Activated naive CD8-positive, alpha-beta T cell treated with anti-CD3 and anti-CD28 coated beads, Interleukin-2, amount 50 U/mL, for 16 hours (primary cell): ENCODE results near the gene MYBPC2.
"Not testable (repeated sequence)": the region's sequence is repeated elsewhere in the genome, so short reads cannot be mapped to it uniquely, and the experiment has no call there.

Experiments
- DNase-seq: peaks from one replicate; pipeline ENCODE4 v3.0.0-alpha.2; 2020; ENCODE audit warnings: low read depth, low spot score

The MYBPC2 gene

DNA sequence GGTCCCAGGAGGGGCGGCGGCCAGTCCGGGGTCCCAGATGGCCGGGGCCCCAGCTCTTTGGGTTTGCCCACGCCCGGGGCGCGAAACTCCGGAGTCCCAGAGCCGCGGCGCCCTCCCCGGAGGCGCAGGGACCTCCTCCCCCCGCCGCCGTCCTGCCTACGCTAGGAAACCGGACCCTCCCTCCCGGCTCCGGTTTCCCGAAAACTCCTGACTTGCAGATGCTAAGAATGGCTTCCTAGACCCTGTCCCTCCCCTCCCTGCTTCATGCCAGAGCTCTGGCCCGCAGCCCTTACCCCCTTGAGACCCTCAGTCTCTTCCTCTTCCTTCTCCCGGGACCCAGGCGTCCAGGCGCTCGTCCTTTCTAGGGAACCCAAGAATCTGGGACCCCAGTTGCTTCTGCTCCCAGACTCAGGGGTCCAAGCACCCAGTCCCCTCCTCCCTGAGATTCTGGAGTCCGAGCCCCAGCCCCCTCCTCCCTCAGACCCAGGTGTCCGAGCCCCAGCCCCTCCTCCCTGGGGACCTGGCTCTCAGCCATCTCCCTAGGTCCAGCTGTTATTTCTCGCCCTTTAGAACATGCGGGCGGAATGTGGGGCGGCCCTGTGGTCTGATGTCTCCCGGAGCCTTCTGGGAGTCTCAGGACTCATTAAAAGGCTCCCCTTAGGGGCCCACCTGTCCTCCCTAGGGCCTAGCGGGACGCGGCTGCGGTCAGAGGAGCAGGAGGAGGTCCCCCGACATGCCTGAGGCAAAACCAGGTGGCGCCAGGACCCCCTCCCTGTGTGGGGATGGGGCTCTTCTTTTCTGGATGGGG, at the start of gene MYBPC2:
MYBPC2 (plus strand) TSS at position 672 of the 808 bp plus-strand sequence; CDS start at position 734, 62 bp downstream.
- no peak for DNase-seq

DNA sequence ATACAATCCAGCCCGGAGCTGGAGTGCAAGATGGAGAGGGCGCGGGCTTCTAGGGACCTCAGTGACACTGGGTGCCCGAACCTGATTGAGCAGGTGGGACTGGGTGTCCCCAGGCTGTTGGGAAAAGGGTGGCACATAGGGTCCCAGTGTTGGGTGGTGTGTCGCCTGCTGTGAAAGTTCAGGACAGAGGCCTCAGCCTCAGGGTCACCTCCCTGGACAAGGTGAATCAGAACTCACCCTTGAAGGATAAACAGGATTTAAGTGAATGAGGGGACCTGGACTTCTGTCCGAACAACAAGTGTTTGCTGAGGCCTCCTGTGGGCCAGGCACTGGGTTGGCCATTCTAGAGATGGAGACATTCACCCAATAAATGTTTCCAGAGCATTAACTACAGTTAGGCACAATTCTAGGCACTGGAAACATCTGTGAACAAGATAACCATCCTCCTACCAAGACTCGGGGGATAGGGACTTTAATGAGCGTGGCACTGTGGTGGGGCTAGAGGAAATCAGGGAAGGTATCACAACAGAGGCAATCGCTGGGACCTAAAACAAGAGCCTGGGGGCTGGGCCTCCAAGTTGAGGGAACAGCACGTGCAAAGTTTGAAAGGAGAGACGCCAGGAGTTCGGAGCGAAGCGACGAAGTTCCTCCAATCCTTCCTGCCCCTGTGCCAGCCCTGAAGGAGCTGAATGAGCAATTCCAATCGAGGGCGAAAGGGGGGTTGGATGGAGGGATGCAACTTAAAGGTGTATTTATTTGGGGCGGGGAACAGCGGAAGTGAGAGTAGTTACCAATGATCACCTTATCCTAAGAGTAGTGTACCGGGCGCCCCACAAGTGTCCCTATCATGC, 49.5 kb upstream of the MYBPC2 start:
- DNase-seq = no peak

DNA sequence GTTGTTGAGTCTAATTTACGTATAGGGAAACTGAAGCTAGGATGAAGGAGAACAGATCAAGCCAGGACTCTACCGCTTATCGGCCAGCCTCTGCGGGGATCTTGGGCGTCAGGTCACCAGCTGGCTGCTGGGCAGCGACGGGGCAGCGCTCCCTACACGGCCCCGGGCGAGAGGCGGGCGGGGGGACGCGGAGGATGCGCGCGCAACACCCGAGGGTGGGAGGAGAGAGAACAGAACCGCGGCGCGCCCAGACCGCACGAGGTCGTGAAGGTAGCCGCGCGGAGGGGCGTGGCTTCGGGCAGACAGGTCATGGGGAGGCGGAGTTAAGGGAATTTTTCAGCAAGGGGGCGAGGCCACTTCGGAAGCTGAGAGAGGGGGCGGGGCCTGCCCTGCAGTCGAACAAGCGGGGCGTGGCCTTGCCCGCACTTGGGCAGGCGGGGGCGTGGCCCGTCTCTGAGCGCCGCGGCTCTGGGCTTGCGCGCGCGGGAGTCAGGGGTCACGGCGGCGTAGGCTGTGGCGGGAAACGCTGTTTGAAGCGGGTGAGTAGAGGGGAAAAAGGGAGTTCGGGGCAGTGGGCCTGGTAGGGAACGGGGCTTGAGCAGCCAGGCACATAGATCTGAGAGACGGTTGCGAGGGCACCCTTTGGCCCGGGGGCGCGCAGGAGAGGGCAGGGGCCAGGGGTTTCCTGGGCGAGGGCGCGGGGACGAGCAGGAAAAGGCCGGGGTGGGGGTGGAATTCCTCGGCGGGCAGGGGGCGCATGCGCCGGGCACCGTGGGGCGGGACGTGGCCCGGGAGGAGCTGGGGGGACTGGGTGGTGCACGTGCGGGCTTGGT, 48.6 kb upstream of the MYBPC2 start, which contains the start of gene POLD1:
POLD1 (plus strand) TSS at position 496 of the 833 bp plus-strand sequence. CDS start 14,505 bp downstream, outside the sequence.
- peak; percentile 98 for DNase-seq

DNA sequence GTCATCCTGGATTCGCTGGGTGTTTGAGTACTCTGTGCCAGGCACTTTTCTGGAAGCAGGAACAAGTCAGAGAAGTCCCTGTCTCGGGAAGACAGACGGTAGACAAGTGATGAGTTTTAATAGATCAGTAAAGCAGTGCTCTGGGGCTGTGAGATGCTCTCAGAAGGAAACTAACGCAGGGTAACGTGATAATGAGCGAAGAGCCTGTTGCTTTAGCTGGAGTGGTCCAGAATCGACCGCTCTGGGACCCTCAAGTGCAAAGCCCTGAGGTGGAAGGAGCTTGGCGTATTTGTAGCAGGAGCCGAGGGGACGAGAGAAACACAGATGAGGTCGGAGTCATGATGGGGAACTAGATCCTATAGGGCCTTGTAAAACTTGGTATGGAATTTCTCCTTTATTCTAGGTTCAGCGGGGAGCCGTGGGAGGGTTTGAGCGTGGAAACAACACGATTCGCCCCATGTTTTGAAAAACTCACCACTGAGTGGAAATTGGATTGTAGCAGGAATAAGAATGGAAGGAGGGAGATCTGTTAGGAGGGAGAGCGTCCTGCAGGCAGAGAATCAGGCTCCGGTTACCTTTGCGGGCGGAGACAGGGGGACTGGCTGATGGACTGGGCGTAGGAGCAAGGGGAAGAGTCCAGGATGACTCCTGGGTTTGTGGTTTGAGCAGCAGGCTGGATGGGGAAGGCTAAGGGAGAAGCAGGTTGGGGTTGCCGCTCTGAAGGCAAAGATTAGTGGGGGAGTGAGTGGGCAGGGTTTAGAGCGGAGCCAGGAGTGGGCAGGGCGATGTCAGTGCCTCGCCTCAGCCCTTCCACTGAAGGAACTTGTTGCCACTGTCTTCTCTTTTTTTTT, 47.8 kb upstream of the MYBPC2 start:
- DNase-seq = no peak

DNA sequence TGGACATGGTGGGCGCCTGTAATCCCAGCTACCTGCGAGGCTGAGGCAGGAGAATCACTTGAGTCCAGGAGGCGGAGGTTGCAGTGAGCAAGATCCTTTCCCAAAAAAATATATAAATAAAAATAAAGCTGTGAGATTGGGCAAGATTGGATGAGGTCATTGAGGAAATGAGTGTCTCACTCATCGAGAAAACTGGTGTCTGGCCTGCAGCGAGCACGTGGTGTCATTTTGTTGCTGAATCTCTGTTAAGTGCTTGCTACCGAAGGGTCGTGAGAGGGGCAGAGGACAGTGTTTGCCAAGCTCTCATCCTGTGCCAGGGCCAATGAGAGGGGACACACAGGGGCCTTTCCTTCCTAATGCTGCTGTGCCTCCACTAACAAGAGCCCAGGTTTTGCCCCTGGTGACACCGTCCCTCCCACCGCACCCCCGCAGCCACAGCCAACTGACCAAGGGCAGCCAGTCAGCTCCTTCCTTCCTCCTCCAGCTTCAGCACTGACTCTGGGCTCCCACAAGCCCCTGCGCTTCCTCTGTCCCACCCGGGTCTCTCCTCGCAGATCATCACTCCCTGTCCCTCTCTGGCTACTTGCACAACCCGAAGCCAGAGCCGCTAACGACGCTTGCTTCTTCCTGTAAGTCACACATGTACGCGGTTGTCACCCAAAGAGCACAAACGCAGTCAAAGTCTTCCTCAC, 45.4 kb upstream of the MYBPC2 start:
- DNase-seq = no peak

DNA sequence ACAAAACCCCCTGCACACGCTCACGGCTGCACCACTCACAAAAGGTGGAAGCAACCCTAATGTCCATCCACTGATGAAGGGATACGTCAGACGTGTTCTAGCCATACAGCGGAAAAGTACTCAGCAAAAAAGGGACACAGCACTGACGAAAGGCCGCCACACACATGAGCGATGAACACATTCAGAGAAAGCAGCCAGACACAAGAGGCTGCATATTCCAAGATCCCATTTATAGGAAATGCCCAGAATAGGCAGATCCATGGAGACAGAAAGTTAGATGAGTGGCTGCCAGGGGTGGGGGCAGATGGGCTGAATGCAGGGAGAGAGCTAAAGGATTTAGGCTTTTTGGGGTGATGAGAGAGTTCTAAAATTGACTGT, 44.8 kb upstream of the MYBPC2 start:
- DNase-seq = no peak

DNA sequence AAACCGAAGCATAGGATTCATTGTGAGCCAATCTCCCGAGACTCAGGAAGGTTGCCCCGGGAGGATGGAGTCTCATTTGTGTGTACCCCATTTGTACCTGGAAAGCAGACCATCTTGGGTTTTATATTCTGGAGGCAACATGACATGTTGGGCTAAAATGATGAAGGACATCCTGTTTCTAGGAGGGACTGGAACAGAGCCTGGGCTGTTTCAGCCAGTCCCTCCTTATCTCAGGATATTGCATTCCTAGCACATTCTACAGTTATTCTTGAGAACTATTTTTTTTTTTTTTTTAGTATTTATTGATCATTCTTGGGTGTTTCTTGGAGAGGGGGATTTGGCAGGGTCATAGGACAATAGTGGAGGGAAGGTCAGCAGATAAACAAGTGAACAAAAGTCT, 42.4 kb upstream of the MYBPC2 start:
- not testable (repeated sequence) for DNase-seq

DNA sequence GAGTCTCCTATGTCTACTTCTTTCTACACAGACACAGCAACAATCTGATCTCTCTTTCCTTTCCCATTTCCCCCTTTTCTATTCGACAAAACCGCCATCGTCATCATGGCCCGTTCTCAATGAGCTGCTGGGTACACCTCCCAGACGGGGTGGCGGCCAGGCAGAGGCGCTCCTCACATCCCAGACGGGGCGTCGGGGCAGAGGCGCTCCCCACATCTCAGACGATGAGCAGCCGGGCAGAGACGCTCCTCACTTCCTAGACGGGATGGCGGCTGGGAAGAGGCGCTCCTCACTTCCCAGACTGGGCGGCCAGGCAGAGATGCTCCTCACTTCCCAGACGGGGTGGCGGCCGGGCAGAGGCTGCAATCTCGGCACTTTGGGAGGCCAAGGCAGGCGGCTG, 41.7 kb upstream of the MYBPC2 start:
- not testable (repeated sequence) for DNase-seq

DNA sequence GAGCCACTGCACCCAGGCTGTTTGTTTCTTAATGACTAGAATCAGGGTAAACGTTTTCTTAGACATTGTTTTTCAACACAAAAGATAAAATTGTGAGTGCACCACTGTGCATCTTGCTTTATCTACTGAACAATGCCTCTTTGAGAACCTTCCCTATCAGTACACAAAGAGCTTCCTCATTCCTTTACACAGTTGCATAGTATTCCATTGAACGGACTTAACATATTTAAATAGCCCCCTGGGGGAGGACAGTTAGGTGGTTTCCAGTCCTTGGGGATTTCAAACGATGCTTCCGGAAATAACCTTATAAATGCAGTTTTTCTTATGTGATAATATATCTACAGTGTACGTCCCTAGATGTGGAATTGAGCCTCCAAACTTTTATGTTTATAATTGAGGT, 39.9 kb upstream of the MYBPC2 start:
- no peak for DNase-seq

DNA sequence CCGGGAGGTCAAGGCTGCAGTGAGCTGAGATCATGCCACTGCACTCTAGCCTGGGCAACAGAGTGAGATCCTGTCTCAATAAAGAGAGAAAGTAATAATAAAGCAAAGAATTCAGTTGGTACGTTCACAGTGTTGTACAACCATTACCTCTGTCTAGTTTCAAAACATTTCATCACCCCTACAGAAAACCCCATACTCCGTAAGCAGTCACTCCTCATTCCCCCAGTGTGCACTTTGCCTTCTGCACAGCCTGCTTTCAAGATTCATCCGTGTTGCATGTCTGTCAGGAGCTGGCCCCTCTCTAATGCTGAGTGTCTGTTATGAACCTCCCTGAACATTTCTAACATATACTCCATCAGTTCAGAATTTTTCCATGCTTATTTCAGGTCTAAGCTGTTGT, 39.1 kb upstream of the MYBPC2 start:
- DNase-seq = no peak

DNA sequence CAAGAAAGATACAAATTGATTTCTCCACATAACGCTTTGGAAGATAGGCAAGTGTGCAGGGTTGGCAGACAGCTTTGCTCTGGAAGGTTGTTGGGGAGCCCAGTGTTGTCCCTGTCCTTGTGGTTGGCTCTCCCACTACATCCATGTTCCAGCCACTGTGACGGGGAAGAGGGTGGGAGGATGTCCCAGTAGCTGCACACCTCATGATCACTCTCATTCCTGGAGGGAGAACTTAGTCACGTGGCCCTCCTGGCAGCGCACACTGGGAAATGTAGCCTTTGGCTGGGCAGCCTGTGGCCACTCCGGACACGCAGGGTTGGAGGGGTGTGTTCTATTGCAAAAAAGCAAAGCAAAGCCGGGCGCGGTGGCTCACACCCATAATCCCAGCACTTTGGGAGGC, 38.7 kb upstream of the MYBPC2 start:
- no peak for DNase-seq

DNA sequence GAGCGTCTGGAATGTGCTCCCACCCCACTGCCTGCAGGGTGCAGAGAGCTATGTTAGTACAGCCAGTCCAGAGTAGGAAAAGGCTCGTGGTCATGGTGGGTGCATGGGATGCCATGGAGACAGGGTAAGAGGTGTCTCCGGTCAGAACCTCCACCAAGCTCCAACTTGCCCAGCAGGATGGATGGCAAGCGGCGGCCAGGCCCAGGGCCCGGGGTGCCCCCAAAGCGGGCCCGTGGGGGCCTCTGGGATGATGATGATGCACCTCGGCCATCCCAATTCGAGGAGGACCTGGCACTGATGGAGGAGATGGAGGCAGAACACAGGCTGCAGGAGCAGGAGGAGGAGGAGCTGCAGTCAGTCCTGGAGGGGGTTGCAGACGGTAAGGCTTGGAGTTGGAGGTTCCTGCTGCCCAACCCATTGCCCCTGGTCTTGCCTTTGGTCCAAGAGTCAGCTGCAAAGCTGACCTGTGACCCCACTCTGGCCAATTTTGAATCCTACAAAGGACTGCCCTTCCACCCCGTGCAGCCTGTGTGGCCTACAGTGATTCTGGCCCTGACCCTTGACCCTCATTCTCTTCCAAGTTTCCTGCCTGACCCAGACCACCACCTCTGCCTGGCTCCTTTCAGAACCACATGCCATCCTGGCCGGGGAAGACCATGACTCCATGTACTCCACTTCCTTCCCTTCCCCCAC, 33.9 kb upstream of the MYBPC2 start:
- no peak for DNase-seq

DNA sequence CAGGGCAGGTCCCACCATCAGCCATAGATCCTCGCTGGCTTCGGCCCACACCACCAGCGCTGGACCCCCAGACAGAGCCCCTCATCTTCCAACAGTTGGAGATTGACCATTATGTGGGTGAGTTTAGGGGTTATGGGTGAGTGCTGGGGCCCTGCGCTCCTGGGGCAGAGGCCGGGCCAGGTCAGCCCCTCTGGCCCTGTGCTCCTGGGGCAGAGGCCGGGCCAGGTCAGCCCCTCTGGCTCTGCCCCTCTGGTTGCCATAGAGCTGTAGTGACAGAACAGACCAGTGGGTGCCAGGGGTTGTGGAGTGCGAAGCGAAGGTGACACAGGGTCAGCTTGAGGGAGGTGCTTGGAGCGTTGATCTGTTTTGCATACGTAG, 33.3 kb upstream of the MYBPC2 start:
- DNase-seq = no peak

DNA sequence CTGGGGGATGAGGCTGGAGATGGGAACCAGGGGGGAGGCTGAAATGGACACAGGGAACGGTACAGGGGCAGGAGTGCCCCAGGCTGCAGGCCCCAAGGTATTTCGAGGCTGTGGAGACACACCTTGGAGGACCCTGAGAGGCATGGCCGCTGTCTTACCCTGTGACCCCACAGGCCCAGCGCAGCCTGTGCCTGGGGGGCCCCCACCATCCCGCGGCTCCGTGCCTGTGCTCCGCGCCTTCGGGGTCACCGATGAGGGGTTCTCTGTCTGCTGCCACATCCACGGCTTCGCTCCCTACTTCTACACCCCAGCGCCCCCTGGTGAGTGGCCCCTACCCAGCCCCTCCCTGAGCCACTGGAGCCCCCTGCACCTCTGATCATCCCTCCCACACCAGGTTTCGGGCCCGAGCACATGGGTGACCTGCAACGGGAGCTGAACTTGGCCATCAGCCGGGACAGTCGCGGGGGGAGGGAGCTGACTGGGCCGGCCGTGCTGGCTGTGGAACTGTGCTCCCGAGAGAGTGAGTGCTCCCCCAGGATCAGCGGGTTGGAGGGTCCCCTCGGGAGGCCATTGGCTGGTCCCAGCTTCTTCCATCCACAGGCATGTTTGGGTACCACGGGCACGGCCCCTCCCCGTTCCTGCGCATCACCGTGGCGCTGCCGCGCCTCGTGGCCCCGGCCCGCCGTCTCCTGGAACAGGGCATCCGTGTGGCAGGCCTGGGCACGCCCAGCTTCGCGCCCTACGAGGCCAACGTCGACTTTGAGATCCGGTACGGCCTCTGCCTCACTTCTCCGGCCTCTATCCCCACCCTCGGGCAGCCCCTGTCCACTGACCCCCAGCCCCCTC, 30.9 kb upstream of the MYBPC2 start:
- DNase-seq = no peak

DNA sequence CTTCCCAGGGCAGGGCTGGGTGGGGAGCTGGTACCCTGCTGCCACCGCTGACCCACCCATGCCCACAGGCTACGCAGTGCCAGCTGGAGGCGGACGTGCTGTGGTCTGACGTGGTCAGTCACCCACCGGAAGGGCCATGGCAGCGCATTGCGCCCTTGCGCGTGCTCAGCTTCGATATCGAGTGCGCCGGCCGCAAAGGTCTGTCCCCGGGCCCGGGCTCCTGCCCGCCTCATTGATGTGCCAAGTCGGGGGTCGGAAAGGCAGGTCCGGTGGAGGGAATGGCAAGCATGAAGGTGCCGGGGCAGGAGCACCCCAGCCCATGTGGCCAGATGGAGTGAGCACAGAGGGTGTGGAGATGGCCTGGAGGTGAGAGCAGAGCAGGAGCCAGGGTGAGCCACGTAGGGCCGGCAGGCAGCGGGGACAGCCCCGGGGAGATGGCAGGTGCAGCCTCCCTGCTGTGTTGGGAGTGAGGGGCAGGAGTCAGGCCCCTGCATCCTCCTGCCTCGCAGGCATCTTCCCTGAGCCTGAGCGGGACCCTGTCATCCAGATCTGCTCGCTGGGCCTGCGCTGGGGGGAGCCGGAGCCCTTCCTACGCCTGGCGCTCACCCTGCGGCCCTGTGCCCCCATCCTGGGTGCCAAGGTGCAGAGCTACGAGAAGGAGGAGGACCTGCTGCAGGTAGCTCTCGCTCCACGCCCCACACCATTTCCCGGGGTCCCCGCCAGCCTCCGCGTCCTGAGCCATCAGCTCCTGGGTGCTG, 30.0 kb upstream of the MYBPC2 start:
- DNase-seq = no peak

DNA sequence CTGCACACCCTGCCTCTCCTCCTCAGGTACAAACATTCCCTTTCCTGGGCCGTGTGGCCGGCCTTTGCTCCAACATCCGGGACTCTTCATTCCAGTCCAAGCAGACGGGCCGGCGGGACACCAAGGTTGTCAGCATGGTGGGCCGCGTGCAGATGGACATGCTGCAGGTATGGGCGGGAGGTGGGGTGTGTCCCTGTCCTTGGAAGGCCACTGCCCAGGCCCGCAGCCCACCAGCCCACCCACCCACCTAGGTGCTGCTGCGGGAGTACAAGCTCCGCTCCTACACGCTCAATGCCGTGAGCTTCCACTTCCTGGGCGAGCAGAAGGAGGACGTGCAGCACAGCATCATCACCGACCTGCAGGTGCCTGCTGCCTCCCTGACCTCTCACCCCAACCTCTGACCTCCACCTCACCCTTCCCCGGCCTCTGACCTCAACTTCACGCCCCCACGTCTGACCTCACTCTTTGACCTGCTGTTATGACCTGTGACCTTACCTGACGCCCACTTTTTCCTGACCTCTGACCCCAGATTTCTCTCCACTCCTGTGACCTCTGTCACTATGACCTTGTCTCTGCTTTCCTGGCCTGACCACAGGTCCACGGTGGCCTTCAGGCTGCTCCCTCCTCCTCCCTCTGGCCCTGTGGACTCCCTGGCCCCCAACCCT, 26.4 kb upstream of the MYBPC2 start:
- no peak for DNase-seq

DNA sequence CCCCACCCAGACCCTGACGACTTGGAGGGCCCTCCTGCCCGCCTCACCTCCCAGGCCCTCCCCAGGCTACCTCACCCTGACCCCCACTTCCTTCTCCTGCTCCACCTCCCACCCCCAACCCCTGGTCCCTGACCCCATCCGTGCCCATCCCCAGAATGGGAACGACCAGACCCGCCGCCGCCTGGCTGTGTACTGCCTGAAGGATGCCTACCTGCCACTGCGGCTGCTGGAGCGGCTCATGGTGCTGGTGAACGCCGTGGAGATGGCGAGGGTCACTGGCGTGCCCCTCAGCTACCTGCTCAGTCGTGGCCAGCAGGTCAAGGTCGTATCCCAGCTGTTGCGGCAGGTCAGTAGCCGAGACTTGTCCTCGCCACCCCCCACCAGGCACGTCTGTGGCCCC, 25.9 kb upstream of the MYBPC2 start:
- DNase-seq = no peak

DNA sequence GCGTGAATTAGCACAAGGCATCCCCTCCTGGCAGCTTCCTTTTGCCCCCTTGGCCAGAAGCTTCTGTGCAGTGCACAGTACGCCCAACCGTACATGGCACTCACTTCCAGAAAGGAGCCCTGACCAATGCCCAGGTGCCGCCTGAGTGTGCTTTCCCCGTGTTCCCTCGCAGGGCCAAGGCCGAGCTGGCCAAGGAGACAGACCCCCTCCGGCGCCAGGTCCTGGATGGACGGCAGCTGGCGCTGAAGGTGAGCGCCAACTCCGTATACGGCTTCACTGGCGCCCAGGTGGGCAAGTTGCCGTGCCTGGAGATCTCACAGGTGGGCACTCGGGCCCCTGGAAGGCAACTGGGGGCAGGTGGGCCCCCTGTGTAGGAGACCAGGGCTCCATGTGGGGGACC, 23.3 kb upstream of the MYBPC2 start:
- no peak for DNase-seq
